ENCODE results near the gene WDR4.

DNA sequence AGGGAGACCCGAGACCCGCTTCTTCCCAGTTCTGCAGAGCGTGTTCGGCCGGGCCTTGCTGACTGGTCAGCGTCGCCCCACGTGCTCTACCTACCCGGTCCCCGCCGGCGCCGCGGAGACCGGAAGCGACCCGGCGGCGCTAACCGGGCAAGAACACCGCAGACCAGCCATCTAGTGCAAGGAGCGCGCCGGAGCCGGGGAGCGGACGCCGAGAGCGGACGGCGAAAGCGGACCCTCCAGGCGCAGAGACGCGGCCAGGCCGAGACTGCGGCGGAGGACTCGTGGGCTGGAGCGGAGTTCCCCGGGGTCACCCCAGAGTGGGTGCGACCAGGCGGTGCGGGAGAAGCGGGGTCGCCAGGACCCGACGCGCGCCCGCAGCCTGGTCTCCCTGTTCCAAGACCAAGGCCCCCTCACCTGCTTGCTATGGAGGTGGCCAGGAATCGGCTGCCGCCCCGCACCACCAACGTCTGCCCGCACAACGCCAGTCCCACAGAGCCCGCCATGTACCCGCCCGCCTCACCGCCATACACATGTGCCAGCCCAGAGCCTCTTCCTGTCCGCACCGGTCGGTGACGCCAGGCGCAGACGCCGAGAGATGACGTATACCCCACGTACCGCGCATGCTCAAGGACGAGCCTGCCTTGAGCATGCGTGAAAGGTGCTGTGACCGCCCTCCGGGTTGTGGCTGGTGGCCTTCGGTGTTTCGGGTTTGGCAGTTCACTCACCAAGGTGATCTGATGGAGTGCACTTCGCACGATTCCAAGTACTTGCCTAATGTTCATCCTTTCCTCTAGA, at the start of gene WDR4:
- TF ChIP-seq, protein P1, sequence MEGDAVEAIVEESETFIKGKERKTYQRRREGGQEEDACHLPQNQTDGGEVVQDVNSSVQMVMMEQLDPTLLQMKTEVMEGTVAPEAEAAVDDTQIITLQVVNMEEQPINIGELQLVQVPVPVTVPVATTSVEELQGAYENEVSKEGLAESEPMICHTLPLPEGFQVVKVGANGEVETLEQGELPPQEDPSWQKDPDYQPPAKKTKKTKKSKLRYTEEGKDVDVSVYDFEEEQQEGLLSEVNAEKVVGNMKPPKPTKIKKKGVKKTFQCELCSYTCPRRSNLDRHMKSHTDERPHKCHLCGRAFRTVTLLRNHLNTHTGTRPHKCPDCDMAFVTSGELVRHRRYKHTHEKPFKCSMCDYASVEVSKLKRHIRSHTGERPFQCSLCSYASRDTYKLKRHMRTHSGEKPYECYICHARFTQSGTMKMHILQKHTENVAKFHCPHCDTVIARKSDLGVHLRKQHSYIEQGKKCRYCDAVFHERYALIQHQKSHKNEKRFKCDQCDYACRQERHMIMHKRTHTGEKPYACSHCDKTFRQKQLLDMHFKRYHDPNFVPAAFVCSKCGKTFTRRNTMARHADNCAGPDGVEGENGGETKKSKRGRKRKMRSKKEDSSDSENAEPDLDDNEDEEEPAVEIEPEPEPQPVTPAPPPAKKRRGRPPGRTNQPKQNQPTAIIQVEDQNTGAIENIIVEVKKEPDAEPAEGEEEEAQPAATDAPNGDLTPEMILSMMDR (IDR thresholded peaks at IDR 0.05): no peak
- TF ChIP-seq POLR2A (IDR thresholded peaks at IDR 0.05) (peak; percentile 72), POLR2AphosphoS5 (IDR thresholded peaks at IDR 0.05) (peak; percentile 85 to 96 (median 85))
